Measurements from ENCODE around the gene IL15RA.
"Not testable (repeated sequence)": the region's sequence is repeated elsewhere in the genome, so short reads cannot be mapped to it uniquely, and the experiment has no call there.

IL15RA gene

GRCh38 chr10:5968681-5969453 is 8.5 kb downstream of the IL15RA start:
- no peak for DNase-seq

DNA sequence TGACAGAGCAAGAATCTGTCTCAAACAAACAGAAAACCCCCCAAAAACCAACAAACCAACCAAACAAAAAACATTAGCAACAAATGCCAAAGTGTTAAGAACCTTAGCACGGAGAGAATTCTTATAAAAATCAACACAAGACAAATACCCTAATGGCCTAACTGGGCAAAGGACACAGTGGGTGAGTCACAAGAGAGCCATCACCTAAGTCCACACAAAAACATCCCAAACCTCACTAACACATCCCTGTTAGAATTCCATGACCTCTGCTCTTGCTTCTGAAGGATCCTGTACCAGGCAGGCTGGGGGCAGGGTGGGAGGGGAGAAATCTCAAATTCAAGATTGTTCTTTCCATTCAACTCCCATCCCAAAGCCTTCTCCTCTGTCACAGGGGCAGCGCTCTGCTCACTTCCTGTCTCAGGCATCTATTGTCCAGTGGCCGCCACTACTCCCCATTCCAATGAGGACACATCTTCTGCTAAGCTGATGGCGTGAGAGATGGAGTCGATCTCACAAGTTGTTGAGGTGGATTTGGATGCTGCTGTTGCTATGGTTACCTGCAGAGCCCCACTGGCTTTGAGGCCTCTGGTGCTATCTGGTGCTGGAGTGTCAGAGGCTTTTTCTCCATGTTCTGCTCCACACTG is 9.2 kb downstream of the IL15RA start:
- DNase-seq, result no peak

GRCh38 chr10:5965266-5965665 is 12.1 kb downstream of the IL15RA start:
- DNase-seq, result no peak

GRCh38 chr10:5964736-5965135 is 12.6 kb downstream of the IL15RA start:
- no peak for DNase-seq

GRCh38 chr10:5963591-5963990 is 13.8 kb downstream of the IL15RA start:
- DNase-seq, result no peak

GRCh38 chr10:5963071-5963470 is 14.3 kb downstream of the IL15RA start:
- no peak for DNase-seq

DNA sequence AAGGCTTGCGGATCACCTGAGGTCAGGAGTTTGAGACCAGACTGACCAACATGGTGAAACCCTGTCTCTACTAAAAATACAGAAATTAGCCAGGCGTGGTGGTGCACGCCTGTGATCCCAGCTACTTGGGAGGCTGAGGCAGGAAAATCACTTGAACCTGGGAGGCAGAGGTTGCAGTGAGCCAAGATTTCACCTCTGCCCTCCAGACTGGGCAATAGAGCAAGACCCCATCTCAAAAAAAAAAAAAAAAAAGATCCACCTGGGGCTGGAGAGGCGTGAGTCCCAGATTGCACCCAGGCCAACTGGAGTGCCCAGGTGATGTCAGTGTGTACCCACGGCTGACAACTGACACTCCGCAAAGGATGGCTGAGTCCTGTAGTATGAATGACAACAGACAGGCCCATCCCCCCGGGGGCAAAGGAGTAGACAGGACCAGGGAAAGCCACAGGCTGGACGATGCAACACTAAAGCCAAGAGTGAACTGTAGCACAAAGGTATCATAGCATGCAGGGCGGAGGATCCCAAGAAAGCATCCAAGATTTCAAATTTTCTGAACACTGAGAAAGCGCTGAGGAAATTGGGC is 14.9 kb downstream of the IL15RA start:
- not testable (repeated sequence) for DNase-seq

GRCh38 chr10:5961405-5962100 is 15.8 kb downstream of the IL15RA start:
- DNase-seq, result no peak

GRCh38 chr10:5960973-5961275 is 16.4 kb downstream of the IL15RA start:
- not testable (repeated sequence) for DNase-seq

DNA sequence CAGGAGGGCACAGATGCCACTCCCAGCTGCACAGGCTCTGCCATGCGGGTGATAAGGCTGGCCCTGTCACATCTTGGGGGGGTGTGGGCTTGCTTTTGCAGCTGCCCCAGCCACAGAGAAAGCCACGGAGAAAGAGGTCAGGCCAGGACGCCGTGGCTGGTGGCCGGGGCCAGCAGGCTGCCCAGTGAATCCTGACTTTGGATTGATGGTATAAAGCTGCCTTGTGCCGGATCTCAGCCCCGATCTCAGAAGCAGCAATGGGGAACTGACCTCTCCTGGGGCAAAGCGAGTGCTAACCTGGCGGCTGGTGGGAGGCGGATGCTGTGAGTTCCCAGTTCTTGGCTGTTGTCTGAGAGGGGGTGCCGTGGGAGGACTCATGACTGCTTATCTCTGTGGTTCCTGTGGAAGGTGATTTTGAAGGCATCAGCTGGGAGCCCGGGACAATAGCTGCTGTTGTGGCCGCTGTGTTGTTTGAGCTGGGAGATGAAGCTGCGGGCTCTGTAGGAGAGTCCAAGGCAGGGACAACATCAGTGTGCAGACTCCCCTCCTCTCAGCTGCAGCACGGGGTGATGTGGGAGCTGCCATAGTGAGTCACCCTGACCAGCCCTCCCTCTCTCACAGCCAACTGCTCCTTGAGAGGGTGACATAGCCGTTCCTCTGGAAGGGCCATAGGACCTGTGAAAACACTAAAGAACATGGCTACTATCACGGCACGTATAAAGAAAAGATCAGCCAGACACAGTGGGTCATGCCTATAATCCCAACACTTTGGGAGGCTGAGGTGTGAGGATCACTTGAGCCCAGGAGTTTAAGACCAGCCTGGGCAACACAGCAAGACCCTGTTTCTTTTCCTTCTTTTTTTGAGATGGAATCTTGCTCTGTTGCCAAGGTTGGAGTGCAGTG is 17.0 kb downstream of the IL15RA start:
- no peak for DNase-seq

- DNase-seq, result no peak
These were observed 17.7 kb downstream of the IL15RA start for GRCh38 chr10:5959581-5960069.

GRCh38 chr10:5959142-5959541 is 18.2 kb downstream of the IL15RA start:
- DNase-seq, result no peak

GRCh38 chr10:5958675-5959074 is 18.7 kb downstream of the IL15RA start:
- no peak for DNase-seq

- DNase-seq, result no peak
These were observed 19.3 kb downstream of the IL15RA start for GRCh38 chr10:5958077-5958476.

DNA sequence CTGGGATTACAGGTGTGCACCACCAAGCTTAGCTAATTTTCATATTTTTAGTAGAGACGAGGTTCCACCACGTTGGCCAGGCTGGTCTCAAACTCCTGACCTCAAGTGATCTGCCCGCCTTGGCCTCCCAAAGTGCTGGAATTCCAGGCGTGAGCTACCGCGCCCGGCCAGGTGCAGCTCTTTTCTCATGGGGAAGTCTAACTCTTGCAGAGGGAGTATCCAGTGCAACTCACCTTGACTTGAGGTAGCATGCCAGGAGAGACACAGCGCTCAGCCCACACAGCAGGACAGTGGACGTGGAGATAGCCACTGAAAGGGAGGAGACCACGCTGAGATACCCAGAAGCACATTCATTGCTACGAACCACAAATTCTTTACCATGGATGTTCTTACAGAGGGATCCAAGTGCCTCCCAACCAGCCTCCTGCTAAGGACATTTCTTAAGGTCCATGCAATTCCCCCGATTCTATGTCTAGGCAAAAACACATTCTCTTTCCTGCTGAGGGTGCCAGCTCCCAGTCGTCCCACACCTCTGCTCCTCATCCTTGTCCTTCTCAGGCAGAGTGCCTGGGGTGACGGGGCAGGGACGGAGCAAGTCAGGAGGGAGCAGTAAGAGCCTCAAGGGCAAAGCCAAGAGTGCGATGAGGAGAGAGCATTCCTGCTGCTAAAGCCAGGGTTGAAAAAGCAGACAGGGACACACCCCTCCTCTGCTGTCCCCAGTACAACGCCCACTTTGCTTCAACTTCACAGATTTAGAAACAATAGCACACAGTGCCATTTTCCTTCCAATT is 21.0 kb downstream of the IL15RA start:
- DNase-seq, result no peak

DNA sequence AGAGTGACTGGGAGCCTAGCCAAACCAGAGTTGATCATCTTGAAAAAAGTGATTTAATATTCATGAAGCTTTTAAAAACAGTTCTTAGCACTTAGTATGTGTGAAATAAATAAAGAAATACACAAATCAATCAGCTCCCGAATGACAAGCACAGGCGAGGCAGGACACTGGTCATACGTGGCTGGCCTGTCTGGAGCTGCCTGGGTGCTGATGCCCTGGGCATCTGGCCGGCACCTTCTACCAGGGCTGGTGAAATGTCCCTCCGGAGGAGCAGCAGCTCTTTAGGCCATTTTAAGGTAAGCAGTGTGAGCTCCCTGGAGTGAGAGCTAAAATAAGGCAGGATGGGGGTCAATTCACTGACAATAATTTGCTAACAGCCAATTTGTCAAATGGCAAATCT is 23.7 kb downstream of the IL15RA start:
- DNase-seq, result no peak

GRCh38 chr10:5952731-5953385 is 24.5 kb downstream of the IL15RA start:
- no peak for DNase-seq

GRCh38 chr10:5951721-5952407 is 25.5 kb downstream of the IL15RA start:
- no peak for DNase-seq

GRCh38 chr10:5951167-5951711 is 26.1 kb downstream of the IL15RA start:
- no peak for DNase-seq

Measured in stimulated activated CD4-positive, alpha-beta T cell treated with anti-CD3 and anti-CD28 coated beads, Interleukin-2, amount 100 ng/mL, for 48 hours (primary cell).